ENCODE data around the gene GNPTAB. TPM values are rescaled to one million over a fixed set of nuclear protein-coding genes. Genes with fewer than 3 reads are reported as not detected.
A peak's percentile ranks its signal among the peaks of the same experiment; 100 is the strongest.

Gene GNPTAB
- total and polyA plus RNA-seq, 2 of the 4 experiments (the other 2 are of a cell fraction), result 16.0 to 24.2 TPM

DNA sequence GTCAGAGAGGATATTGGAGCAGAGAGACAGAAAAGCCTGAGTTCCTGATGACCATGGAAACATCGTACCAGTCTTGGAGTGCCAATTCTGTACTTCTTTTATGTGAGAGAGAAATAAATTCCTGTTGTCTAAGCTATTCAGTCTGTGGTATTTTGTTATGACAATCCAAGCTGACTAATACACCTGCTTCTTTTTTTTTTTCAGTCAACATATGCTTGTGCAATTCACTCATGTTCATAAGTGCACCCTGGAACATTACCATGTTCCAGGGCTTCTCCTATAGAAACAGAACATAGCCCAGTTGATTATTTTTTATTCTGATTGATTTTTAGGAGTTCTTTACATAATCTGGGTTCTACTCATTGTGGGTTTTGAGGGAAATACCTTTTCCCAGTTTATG, 135.1 kb downstream of the GNPTAB start:
- Histone ChIP-seq H3K27me3 (ENCODE audit: control insufficient read depth, insufficient read depth, low read length) (no peaks in the 10 kb centered on the region), H2AK5ac (ENCODE audit: low read depth, low read length) (no peak overlapping the region), H2BK5ac (ENCODE audit: low read depth, low read length, poor library complexity, severe bottlenecking) (no peak overlapping the region), H4K5ac (ENCODE audit: low read depth, low read length) (no peak overlapping the region), H3K4me1 (ENCODE audit: control insufficient read depth, insufficient read depth, low read length) (peaks cover 7% of the 10 kb centered on the region), H4K91ac (ENCODE audit: insufficient read depth, low read depth, low read length) (no peak overlapping the region), H3K4me2 (ENCODE audit: low read depth, low read length) (no peak overlapping the region), H3K56ac (ENCODE audit: extremely low read depth, insufficient read depth, low read length) (no peak overlapping the region), H3K14ac (replicated peaks; ENCODE audit: low read depth, low read length) (no peak overlapping the region), H3K4ac (ENCODE audit: low read depth, low read length) (no peak overlapping the region), H2BK15ac (ENCODE audit: low read depth, low read length) (no peak overlapping the region), H2BK20ac (ENCODE audit: low read depth, low read length) (no peak overlapping the region), H2BK120ac (ENCODE audit: low read depth, low read length) (no peak overlapping the region), H3K9me1 (ENCODE audit: insufficient read depth, low read length) (no peaks in the 10 kb centered on the region), H3K9ac (ENCODE audit: low read depth, low read length) (no peak overlapping the region), H2AFZ (replicated peaks; ENCODE audit: low read length, poor library complexity) (no peak overlapping the region), H4K8ac (ENCODE audit: low read depth in 2 of 2, low read length in 2 of 2) (no peak overlapping the region), H3K79me1 (ENCODE audit: low read depth in 1 of 2, low read length in 2 of 2) (peaks cover 3 to 5% of the 10 kb centered on the region in 2 experiments; a peak in 2 of 4 replicates), H3K23ac (ENCODE audit: low read depth, low read length) (no peak overlapping the region), H3K27ac (ENCODE audit: insufficient read depth, low read length) (no peak overlapping the region), H2AK9ac (replicated peaks; ENCODE audit: low read depth, low read length, poor library complexity) (no peak overlapping the region), H4K20me1 (ENCODE audit: insufficient read depth, low read length) (no peaks in the 10 kb centered on the region), H3K9me3 (ENCODE audit: control insufficient read depth, insufficient read depth, low read length) (peaks cover 2% of the 10 kb centered on the region), H3K4me3 (ENCODE audit: insufficient read depth, low read depth, low read length) (no peak overlapping the region), H3K18ac (ENCODE audit: low read depth, low read length) (no peak overlapping the region), H3K36me3 (ENCODE audit: control insufficient read depth, insufficient read depth, low read length) (no peaks in the 10 kb centered on the region)
- in situ Hi-C loops (cut with MboI; ENCODE audit: low sequenced_read_pairs), result no loop called here
- dilution Hi-C loops (cut with HindIII; ENCODE audit: low sequenced_read_pairs, unreplicated experiment), result no loop called here
- no TSS peak for BruUV-seq (replicated peaks)
- no CpG with 5 or more reads among the region's 1 CpG for WGBS, 2 experiments (ENCODE audit: extremely low coverage in 2 of 2, insufficient read length in 1 of 2)
- ATAC-seq (ENCODE audit: low read depth) (no peak), DNase-seq (peak; percentile 59)
- intact Hi-C loops (cut with micrococcal nuclease), result loop anchor here (2.0 kb wide), 1 partner anchor 281 kb away; no protein-coding TSS in a partner anchor
- peak; percentile 72 for TF ChIP-seq CEBPB (IDR thresholded peaks at IDR 0.05; ENCODE audit: low read depth, low read length)
- TF ChIP-seq, protein P1, sequence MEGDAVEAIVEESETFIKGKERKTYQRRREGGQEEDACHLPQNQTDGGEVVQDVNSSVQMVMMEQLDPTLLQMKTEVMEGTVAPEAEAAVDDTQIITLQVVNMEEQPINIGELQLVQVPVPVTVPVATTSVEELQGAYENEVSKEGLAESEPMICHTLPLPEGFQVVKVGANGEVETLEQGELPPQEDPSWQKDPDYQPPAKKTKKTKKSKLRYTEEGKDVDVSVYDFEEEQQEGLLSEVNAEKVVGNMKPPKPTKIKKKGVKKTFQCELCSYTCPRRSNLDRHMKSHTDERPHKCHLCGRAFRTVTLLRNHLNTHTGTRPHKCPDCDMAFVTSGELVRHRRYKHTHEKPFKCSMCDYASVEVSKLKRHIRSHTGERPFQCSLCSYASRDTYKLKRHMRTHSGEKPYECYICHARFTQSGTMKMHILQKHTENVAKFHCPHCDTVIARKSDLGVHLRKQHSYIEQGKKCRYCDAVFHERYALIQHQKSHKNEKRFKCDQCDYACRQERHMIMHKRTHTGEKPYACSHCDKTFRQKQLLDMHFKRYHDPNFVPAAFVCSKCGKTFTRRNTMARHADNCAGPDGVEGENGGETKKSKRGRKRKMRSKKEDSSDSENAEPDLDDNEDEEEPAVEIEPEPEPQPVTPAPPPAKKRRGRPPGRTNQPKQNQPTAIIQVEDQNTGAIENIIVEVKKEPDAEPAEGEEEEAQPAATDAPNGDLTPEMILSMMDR (conservative IDR thresholded peaks at IDR 0.05; ENCODE audit: low read depth, low read length), result no peak
- ChIA-PET POLR2A (ENCODE audit: unreplicated experiment) (no interaction called here), CTCF (no interaction called here)

Small RNA genes within 50 kb of the gene (microRNA-seq; reads per million reads assigned to microRNA genes)
- gene RNA5SP368 (ENCODE audit: insufficient read depth, insufficient read length), result not detected
- gene RNA5SP369 (ENCODE audit: insufficient read depth, insufficient read length), result not detected
- gene RNU6-101P (ENCODE audit: insufficient read depth, insufficient read length), result not detected
- not detected for gene RNU6-1183P (ENCODE audit: insufficient read depth, insufficient read length)
- gene RNU6-172P (ENCODE audit: insufficient read depth, insufficient read length), result not detected
- not detected for gene RNY1P16 (ENCODE audit: insufficient read depth, insufficient read length)

Small RNA genes within 50 kb of the gene (small RNA-seq; reads per million reads assigned to genes)
- gene RNA5SP368 (0 reads per million in 5 experiments), gene RNA5SP369 (0 reads per million in 5 experiments), gene RNU6-101P (0 reads per million in 5 experiments), gene RNU6-1183P (0 to 0.08 (median 0) reads per million in 5 experiments), gene RNU6-172P (0 reads per million in 5 experiments), gene RNY1P16 (0 reads per million in 5 experiments)

Other genes with a start within 250 kb of the GNPTAB start
- not detected in 2 replicates for gene MYBPC1, start 236.0 kb downstream of the GNPTAB start, total RNA-seq (2012; rRNA removed)
- not detected in 2 replicates for gene MYBPC1, start 236.0 kb downstream of the GNPTAB start, polyA plus RNA-seq (2012; rRNA removed)
- gene CHPT1, start 133.3 kb downstream of the GNPTAB start, total RNA-seq (2012; rRNA removed), result 8.1 and 18.6 TPM in 2 replicates
- 11.4 and 11.7 TPM in 2 replicates for gene CHPT1, start 133.3 kb downstream of the GNPTAB start, polyA plus RNA-seq (2012; rRNA removed)
- under 0.01 TPM in 1 of 2 replicates, not detected in the other for gene SYCP3, start 91.5 kb downstream of the GNPTAB start, total RNA-seq (2012; rRNA removed)
- 0.07 TPM in 1 of 2 replicates, not detected in the other for gene SYCP3, start 91.5 kb downstream of the GNPTAB start, polyA plus RNA-seq (2012; rRNA removed)
- 27.2 and 27.5 TPM in 2 replicates for gene DRAM1, start 46.6 kb upstream of the GNPTAB start, total RNA-seq (2012; rRNA removed)
- 15.8 and 20.0 TPM in 2 replicates for gene DRAM1, start 46.6 kb upstream of the GNPTAB start, polyA plus RNA-seq (2012; rRNA removed)
- gene WASHC3, start 231.0 kb upstream of the GNPTAB start, total RNA-seq (2012; rRNA removed), result 82.8 and 87.1 TPM in 2 replicates
- 52.7 and 54.8 TPM in 2 replicates for gene WASHC3, start 231.0 kb upstream of the GNPTAB start, polyA plus RNA-seq (2012; rRNA removed)